Medulla oblongata (tissue), 1 donor: ENCODE results near the gene S100A14.
"Not testable (repeated sequence)": the region's sequence is repeated elsewhere in the genome, so short reads cannot be mapped to it uniquely, and the experiment has no call there.

Source experiments
- DNase-seq: peaks from one replicate; pipeline ENCODE4 v3.0.0-alpha.2; 2015; ENCODE audit errors: extremely low spot score

Gene S100A14

DNA sequence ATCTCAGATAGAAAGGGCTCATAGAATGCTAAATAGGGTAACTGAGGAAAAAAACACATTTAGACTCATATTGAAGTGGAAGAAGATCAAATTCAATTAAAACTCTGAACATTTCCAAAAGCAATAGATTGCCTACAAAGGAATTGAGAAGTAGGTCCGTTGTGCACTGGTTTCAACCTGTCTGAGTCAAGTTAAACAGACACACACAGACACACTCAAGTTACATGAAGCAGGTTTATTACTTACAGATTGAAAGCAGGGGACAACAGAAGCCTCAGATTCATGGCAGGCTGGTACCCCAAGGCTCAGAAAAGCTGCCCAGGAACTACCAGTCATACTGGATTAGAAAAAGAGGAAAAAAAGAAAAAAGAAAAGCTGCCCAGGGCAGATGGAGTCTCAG, 29.8 kb downstream of the S100A14 start:
- no peak for DNase-seq

DNA sequence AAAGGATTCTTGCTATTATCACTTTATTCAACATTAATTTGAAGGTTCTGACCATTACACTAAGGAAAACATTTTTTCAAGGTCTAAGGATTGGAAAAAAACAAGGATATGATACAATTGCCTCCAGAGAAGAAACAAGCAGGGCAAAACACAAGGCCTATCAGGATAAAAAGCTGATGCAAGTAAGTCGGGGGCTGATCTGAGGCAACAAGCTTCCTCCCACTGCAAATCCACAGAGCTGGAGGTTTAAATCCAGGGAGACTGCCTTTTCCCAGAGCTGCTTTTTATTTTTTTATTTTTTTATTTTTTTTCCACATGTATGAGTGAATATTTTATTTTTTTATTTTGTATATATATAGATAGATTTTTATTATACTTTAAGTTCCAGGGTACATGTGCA, 31.1 kb downstream of the S100A14 start:
- no peak for DNase-seq

DNA sequence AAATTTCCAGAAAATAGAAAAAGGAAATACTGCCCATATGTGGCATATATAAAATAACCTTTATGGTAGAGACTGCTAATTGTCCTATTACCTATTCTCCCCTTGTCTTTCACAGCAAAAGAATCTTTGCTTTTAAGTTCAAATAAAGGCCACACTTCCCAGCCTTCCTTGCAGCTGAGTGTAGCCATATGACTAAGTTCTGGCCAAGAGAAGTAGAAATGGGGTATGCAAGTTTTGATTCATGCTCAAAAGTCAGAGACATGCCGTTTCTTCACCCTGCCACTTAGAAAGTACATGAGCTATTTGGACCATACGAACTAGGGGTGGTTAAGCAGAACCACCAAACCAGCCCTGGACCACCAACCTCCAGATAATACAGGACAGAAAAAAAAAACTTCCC, 32.1 kb downstream of the S100A14 start:
- DNase-seq, result no peak

DNA sequence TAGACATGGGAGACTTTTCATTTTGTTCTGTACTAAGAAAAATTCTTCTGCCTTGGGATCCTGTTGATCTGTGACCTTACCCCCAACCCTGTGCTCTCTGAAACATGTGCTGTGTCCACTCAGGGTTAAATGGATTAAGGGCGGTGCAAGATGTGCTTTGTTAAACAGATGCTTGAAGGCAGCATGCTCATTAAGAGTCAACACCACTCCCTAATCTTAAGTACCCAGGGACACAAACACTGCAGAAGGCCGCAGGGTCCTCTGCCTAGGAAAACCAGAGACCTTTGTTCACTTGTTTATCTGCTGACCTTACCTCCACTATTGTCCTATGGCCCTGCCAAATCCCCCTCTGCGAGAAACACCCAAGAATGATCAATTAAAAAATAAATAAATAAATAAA, 32.6 kb downstream of the S100A14 start:
- not testable (repeated sequence) for DNase-seq

DNA sequence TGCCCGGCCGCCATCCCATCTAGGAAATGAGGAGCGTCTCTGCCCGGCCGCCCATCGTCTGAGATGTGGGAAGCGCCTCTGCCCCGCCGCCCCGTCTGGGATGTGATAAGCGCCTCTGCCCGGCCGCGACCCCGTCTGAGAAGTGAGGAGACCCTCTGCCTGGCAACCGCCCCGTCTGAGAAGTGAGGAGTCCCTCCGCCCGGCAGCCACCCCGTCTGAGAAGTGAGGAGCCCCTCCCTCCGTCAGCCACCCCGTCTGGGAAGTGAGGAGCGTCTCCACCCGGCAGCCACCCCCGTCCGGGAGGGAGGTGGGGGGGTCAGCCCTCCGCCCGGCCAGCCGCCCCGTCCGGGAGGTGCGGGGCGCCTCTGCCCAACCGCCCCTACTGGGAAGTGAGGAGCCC, 33.3 kb downstream of the S100A14 start:
- not testable (repeated sequence) for DNase-seq

DNA sequence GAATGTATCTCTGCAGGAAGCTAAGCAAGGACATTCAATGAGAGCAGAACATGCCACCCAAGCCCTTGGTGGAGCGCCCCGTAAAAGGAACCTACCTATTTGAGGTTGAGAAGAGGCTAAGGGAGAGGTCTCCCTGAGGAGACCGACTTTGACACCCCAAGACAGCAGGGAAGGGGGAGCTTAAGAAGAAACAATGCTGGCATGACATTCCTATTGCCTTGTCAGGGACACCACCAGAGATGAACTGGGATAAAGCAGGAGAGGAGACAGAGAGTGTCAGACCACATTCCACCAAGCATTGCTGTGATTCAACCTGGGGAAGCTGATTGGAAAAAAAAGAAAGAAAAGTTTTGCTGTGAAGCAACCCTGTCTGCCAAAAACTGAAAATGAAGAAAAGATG, 37.2 kb downstream of the S100A14 start:
- no peak for DNase-seq

DNA sequence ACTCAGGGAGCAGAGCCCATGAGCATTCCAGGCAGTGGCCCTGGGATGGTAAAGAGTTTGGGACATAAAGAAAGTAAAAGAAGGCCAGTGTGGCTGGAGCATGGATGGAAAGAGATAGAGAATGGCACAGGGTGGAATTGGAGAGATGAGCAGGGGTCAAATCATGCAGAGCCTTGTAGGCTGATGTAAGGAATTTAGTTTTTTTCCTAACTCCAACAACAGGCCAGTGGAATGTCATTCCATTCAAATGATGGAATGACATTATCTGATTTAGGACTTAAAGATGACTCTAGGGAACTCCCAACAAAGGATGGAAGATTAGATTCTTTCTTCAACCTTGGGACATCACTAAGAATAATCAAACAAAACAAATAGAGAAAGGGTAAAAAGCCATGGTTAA, 37.6 kb downstream of the S100A14 start:
- no peak for DNase-seq

DNA sequence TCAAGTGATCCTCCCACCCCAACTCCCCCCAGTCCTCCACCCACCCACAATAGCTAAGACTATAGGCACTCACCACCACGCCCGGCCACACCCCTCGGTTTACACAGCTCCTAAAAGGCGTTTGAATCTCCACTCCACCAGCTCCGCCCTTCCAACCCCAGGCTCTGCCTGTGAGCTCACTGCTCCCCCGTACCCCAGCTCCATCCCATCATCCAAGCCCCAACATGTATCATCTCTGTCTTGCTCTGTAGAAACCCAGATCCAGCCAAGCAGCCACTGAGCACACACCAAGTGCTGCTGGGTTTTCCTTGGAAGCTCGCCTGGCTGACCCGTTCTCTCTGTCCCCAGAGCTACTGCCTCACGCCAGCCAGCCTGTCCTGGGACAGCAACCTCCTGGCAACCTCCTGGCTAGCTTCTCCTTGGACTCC, 38.5 kb downstream of the S100A14 start:
- DNase-seq, result peak; percentile 70

DNA sequence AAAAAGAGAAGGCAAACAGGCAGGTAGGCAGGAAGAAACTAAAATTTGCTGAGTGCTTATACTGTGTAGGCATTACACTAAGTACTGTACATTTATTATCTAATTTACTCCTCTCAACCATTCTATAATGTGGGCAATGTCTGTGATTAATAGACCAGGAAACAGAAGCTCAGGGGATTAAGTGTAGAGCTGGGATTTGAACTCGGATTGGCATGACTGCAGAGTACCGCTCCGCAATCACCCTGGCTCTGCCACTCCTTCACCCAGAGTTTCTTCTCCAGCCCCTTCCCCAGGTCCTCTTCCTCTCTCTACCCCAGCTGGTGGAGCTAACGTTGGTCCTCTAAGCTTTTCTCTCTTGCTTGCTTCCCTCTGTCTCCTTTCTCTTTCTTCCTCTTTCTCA, 39.0 kb downstream of the S100A14 start:
- no peak for DNase-seq

DNA sequence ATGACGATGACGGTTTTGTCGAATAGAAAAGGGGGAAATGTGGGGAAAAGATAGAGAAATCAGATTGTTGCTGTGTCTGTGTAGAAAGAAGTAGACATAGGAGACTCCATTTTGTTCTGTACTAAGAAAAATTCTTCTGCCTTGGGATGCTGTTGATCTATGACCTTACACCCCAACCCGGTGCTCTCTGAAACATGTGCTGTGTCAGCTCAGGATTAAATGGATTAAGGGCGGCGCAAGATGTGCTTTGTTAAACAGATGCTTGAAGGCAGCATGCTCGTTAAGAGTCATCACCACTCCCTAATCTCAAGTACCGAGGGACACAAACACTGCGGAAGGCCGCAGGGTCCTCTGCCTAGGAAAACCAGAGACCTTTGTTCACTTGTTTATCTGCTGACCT, 40.6 kb downstream of the S100A14 start:
- not testable (repeated sequence) for DNase-seq

DNA sequence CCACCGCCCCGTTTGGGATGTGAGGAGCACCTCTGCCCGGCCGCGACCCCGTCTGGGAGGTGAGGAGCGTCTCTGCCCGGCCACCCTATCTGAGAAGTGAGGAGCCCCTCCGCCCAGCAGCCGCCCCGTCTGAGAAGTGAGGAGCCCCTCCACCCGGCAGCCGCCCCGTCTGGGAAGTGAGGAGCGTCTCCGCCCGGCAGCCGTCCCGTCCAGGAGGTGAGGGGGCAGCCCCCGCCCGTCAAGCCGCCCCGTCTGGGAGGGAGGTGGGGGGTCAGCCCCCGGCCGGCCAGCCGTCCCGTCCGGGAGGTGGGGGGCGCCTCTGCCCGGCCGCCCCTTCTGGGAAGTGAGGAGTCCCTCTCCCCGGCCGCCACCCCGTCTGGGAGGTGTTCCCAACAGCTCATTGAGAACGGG, 41.0 kb downstream of the S100A14 start:
- DNase-seq, result not testable (repeated sequence)

DNA sequence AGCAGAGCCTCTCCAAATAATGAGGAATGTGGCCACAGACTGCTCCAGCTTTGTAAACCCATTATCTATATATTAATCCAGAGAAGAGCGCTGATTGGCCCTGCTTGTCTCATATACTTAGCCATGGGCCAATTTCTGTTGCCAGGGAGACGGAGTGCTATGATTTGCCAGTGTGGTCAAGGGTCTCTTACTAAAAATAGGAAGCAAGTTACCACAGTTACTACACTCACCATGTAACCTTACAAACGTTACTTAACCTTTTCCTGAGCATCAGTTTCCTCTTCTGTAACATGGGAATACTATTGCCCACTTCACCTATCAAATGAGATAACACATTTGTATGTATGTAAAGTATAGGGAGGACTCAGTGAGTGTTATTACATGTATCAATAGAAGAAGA, 42.8 kb downstream of the S100A14 start:
- DNase-seq, result no peak

DNA sequence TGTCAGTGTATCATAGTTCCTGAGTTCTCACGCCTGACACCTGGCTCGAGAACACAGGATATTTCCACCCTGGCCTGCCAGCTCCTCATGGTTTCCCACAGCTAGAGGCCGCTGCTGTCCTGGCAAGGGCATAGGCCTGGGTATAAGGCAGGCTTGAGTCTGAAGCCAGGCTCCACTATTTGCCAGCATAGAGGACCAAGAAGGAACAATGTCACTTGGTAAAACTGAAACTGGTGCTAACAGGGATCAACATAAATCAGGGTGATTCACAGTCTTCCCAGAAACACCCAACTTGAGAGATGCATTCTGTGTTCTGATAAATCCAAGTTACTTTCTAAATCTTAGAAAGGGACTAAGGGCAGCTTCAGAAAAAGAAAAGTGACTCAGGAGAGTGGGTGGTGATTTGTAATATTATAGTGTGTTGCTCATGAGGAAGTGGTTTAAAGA, 43.5 kb downstream of the S100A14 start:
- peak; percentile 96 for DNase-seq

DNA sequence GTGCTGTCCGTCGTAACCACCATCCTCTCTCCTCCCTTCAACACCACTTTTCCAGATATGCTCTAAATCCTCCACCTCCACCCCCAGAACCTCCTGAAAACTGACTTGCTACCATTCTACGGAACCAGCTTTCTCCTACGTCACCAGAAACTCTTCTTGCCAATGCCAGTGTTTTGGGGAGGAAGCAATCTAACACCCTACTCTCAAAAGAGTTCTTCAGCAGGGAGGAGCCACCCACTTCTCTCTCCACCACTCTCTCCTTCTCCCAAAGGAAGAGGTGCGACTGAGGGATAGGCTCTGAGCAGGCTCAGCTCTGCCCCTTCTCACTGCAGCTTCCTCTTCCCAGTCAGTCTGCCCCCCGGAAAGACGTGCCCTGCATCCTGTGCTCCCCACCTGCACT, 44.4 kb downstream of the S100A14 start:
- no peak for DNase-seq

DNA sequence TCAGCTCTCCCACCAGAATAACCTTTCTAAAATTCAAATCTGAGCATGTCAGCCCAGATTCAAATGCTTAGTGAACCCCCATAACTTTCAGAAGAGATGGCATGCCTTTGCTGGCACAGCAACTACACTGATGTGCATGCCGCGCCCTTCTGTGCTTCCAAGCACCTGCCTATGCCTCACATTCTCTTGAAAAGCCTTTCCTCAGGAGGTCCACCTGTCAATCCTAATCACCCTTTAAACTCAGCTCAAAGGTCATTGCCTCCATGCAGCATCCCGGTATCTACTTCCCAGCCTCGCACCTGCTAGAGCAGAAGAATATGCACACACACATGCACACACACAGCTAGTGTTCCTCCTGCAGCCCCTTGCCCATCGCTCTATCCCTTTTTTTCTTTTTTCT, 45.3 kb downstream of the S100A14 start:
- no peak for DNase-seq

DNA sequence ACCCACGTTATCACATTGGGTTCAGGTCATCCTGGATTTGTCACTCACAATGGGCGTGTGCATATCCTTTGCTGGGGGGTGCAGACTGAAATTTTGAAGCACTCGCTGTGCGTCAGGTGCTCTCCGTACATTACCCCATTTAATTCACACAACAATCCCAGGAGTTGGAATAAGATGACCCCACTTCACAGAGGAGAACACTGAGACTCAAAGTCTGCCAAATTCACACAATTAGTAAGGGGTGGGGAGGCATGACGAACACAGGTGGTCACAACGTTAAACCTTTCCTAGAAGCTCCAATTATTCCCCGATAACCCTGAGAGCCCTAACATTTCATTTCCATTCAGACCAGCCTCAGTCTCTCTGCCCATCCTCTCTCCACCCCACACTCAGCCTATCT, 46.7 kb downstream of the S100A14 start:
- DNase-seq, result no peak

DNA sequence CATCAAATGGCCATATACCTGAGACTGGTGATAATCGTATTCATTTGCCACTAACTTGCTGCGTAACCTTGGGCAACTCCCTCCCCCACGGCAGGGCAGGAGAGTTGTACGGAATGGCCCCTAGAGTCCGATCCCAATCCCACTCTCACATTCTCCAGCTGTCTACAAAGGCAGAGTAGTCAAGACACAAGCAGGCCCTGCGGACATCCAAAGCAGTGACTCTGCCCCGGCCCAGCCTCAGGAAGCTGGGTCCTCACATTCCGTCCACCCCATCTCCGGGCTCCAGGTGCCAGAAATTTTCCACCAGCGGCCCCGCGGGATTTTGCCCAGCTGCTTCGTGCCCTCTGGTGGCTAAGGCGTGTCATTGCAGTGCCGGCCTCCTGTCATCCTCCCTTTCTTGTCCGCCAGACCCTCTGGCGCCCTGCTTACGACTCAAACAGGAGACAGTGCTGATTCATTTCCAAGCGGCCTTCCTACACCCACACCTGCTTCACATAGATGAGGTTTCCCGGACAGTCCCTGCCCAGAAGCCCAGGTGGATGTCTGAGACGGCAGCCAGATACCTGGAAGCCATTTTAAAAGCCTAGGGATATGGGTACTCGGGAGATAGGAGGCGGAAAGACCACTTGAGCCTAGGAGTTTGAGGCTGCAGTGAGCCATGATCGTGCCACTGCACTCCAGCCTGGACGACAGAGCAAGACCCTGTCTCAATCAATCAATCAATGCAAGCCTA, 47.6 kb downstream of the S100A14 start:
- peak; percentile 90 for DNase-seq

DNA sequence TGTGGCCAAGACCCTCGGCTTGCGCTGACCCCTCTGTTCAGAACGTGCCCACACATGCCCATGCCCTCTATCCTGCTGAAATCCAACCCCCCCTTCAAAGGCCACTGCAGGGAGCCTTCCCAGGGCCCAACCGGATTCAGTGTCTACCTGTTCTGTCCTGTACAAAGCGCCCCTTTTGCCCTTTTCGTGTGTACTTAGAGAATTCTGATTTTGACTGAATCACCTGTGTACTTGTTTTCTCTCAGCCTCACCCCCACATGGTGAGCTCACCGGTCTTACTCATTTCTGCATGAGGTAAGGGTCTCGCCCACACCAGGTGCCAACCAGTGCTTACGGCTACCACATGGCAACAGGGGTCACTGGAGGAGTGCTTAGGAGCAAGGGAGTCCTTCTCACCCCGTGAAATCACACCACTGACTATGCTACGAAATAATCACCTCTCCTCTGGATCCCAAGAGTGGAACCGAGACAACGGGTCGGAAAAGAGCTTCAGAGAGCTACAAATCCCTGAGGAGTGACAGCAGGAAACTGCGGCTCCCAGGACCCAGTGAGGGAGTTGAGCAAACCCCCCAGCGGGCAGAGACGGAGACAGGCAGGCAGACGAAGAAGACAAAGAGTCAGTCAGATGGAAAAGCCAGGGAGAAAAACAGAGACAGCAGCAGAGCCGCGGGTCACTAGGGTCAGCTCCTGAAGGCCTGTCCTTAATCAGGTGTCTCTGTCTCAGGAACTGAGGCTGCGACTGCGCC, 48.3 kb downstream of the S100A14 start:
- DNase-seq, result no peak

DNA sequence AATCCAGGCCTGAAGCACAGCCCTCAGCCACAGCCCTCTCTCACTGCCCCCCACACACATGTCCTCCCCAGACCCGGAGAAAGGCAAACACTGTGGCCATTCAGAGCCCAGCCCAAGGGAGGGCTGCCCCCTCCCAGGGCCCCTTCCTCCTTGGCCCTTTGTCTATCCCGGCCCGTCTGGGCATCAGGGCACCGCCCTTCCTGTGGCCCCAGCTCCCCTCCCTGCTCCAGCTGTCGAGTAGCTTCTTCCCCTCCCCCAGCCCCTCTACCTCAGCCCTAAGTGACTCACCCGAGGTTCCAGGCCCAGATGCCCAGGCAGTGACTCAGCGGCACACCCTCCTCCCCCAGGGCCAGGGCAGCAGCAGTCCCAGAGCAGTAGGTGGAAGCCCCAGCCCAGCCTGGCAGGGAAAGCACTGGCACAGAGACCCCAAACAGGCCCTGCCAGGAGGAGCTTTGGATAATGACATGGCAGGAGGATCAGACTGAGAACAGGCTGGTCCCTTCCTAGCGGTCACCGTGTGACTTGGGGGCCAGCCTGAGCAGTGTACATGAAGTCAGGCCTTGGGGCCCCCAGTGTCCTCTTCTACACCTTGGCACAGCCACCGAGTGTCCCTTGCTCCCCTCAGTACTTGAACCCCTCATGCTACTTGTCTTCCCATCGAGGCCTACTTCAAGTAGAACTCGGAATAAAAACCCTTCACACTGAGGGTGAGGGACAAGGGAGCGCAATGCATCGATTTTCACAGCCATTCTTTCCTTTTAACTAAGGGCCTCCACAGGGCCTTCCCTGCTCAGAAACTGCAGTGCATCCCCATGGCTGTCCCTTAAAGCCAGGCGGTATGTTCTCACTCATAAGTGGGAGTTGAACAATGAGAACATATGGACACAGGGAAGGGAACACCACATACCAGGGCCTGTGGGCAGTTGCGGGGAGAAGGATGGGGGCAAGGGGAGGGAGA, 49.4 kb downstream of the S100A14 start:
- peak; percentile 76 for DNase-seq

DNA sequence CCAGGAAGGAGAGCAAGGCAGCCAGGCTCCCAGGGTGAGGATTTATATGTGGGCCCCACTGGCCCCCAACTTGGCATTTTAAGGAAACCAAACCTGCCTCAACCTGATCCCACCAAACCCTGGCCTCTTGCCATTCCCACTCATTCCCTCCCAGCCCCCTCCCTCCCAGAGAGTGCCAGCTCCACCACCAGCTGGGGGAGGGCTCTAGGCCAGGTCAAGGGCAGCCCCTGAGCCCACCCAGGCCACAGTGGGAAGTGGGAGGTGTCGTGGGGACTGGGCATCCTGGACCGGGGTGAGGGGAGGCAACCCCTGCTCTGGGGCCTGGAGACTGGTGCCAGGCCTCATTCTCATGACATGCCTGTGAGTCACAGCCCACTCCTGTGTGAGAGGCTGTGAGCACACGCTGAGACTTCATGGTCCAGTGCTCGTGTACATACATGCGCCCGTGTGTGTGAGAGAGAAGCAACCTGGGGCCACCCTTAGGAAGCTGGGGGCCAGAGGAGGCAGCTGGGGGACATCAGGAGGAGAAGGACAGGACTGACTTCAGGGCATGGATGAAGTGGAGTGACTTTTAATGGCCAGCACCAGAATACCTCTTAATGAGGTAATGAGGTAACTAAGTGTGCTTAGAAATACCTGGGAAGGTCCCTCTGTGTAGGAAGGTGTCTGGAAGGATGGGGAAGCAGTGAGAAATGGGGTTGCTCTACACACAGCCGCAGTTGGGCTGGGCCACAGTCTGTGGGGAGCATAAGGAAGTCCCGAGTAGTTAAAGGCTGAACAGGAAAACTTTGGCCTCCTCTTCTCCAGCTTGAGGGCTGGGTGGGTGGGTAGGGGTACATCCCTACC, 50.4 kb downstream of the S100A14 start, which contains the start of gene S100A2:
Gene S100A2 (minus strand): TSS at position 316 of the 846 bp plus-strand sequence. CDS start 1,967 bp downstream, outside the sequence.
- no peak for DNase-seq
